ENCODE results near the gene TBC1D30.

- TF ChIP-seq EP300 (IDR thresholded peaks at IDR 0.05) = no peak
- no peak for TF ChIP-seq CTCF (IDR thresholded peaks at IDR 0.05)
- no peak for TF ChIP-seq POLR2AphosphoS5 (IDR thresholded peaks at IDR 0.05)
- no peak for TF ChIP-seq POLR2A (IDR thresholded peaks at IDR 0.05)
These were observed 10.7 kb upstream of the TBC1D30 start for GRCh38 chr12:64813723-64814122.

Data from gastroesophageal sphincter (tissue), 3 donors.